Measurements from ENCODE around the gene PPIL4.

- TF ChIP-seq CTCF (IDR thresholded peaks at IDR 0.05) (no peak), POLR2A (IDR thresholded peaks at IDR 0.05) (no peak), POLR2AphosphoS5 (IDR thresholded peaks at IDR 0.05) (no peak)
Observed at GRCh38 chr6:149488815-149489214, 57.0 kb downstream of the PPIL4 start.
